Natural killer cell (primary cell): ENCODE data around the gene SLC8B1. TPM values are rescaled to one million over a fixed set of nuclear protein-coding genes. Genes with fewer than 3 reads are reported as not detected.

ENCODE experiments used
- ATAC-seq, 3 donors: fragments of 150-1000 bp in 2 of 3; fragments of 200-7000 bp in 1 of 3; cut with Tn5 transposase; 1 replicate in 1 of 3; 2 replicates in 2 of 3; pipeline ENCODE4 v1.10.0; 2021; ENCODE audit warnings: mild to moderate bottlenecking in 2 of 3, moderate library complexity in 2 of 3
- DNase-seq, 2 donors: peaks; one replicate each; pipeline versions ENCODE4 v3.0.0 to v3.0.0-alpha.2; 2013 to 2021; ENCODE audit warnings: mixed read lengths in 1 of 2
- H3K27ac ChIP-seq: one replicate; pipeline ENCODE4 v1.5.1; 2013; ENCODE audit warnings: mild to moderate bottlenecking, low read length
- H3K27me3 ChIP-seq: one replicate; pipeline ENCODE4 v1.6.1; 2013; ENCODE audit warnings: low read length; ENCODE audit not compliant: control insufficient read depth, insufficient read depth
- H3K36me3 ChIP-seq: one replicate; pipeline ENCODE4 v1.6.1; 2013; ENCODE audit warnings: low read length; ENCODE audit not compliant: control insufficient read depth, insufficient read depth
- H3K4me1 ChIP-seq: one replicate; pipeline ENCODE4 v1.6.1; 2013; ENCODE audit warnings: low read length; ENCODE audit not compliant: control insufficient read depth, insufficient read depth
- H3K4me3 ChIP-seq: one replicate; pipeline ENCODE4 v1.5.1; 2013; ENCODE audit warnings: low read length
- H3K9me3 ChIP-seq: one replicate; pipeline ENCODE4 v1.6.1; 2013; ENCODE audit warnings: low read length; ENCODE audit not compliant: control insufficient read depth, insufficient read depth
- H3K27ac Mint-ChIP-seq, 2 donors: one replicate each; pipeline ENCODE4 v1.8.0; 2022; ENCODE audit warnings: mild to moderate bottlenecking in 2 of 2, mixed read lengths in 2 of 2, moderate library complexity in 1 of 2
- H3K27me3 Mint-ChIP-seq, 2 donors: one replicate each; pipeline ENCODE4 v1.8.0; 2022; ENCODE audit warnings: low read depth in 2 of 2, mixed read lengths in 2 of 2
- H3K36me3 Mint-ChIP-seq: one replicate; pipeline ENCODE4 v1.8.0; 2022; ENCODE audit warnings: mixed read lengths
- H3K4me1 Mint-ChIP-seq, 2 donors: one replicate each; pipeline ENCODE4 v1.8.0; 2022; ENCODE audit warnings: mixed read lengths in 2 of 2
- H3K4me3 Mint-ChIP-seq: one replicate; pipeline ENCODE4 v1.8.0; 2022; ENCODE audit warnings: mild to moderate bottlenecking, moderate library complexity, mixed read lengths
- H3K9me3 Mint-ChIP-seq, 2 donors: one replicate each; pipeline ENCODE4 v1.8.0; 2022; ENCODE audit warnings: mixed read lengths in 2 of 2
- CTCF ChIP-seq: fragments of 200-600 bp; IDR thresholded peaks from one replicate; pipeline ENCODE4 v1.8.0; 2022; ENCODE audit warnings: antibody characterized with exemption
- WGBS: methylation state at CpG from one replicate; pipeline ENCODE4 v1.1.7; 2013; ENCODE audit warnings: missing lambda C conversion rate; ENCODE audit not compliant: insufficient coverage; 5-methylcytosine and 5-hydroxymethylcytosine counted together
- intact Hi-C: fragments of 100-400 bp; cut with micrococcal nuclease; formaldehyde crosslinking; loops from one replicate; pipeline ENCODE4 v1.14.2; 2022
- total RNA-seq, 4 donors: library from RNA; stranded (reverse); fragments of 120-200 nt in 1 of 4; gene quantifications; one replicate each; pipeline versions ENCODE4 v1.2.3 to v1.2.4, GENCODE V29; 2013 to 2022

Gene SLC8B1
- total RNA-seq, 3 donors from 2014 or later (not counting 1 experiment from before 2014, with no cell fraction given) = 26.1 to 34.4 (median 31.2) TPM

DNA sequence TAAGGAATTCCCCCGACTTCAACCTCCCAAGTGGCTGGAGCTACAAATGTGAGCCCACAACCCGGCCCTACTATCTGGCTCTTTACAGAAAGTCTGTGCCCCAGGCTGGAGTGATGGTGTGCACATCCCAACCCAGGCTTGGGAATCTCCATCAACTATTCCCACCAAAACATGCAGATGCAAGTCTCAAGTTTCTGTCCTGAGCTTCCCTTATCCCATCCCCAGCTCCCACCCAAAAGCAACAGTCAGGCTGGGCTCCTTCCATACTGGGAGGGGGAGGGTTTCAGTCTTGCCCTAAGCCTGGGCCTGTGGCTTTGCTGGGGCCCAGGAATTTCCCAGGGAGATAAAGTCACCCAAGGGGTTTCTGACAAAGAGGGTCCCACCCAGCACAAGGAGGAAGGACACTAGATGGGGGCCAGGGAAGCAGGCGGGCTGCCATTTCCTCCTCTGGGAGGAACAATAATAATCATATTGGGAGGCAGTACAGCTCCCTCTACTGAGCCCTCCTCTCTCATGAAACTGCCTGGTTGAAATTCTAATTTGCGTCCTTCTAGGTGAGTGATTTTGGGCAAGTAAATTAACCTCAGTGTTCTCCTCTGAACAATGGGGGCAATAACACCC lies 8.0 kb downstream of the SLC8B1 start:
- no peak for TF ChIP-seq CTCF

DNA sequence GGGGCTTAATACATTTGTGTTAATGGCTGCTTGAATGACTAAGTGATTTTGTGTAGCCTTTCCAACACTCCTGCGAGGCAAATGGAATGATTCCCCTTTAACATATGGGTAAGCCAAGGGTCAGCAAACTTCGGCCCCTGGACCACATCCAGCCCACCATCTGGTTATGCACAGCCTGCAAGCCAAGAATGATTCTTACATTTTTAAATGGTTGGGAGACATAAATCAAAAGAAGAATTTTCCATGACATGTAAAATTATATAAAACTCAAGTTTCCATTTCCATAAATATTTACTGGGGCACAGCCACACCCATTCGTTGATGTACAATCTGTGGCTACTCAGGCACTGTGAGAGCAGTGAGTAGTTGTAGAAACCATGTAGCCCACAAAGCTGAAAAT lies 9.0 kb downstream of the SLC8B1 start:
- DNase-seq = no peak
- H3K27me3 Mint-ChIP-seq = no peaks in the 10 kb centered on the region
- Histone ChIP-seq H3K9me3 (no peaks in the 10 kb centered on the region), H3K36me3 (peaks cover 14% of the 10 kb centered on the region), H3K27ac (no peak overlapping the region), H3K4me3 (no peak overlapping the region), H3K27me3 (no peaks in the 10 kb centered on the region), H3K4me1 (no peaks in the 10 kb centered on the region)
- H3K27ac Mint-ChIP-seq = no peak overlapping the region
- WGBS = 86% methylated on average over 3 of the region's 3 CpGs
- no peaks in the 10 kb centered on the region for H3K9me3 Mint-ChIP-seq
- no peak for ATAC-seq
- TF ChIP-seq CTCF = no peak
- H3K36me3 Mint-ChIP-seq = no peaks in the 10 kb centered on the region
- peaks cover 7 to 28% of the 10 kb centered on the region in 2 donors for H3K4me1 Mint-ChIP-seq
- no peak overlapping the region for H3K4me3 Mint-ChIP-seq
- intact Hi-C loops = no loop called here

More for the DNA sequence above, 8.0 kb downstream of the SLC8B1 start:
- peaks cover 14% of the 10 kb centered on the region for H3K36me3 ChIP-seq
- H3K4me1 ChIP-seq = no peaks in the 10 kb centered on the region
- WGBS = 95% methylated on average over 4 of the region's 4 CpGs
- DNase-seq (no peak), ATAC-seq (no peak)
- Mint-ChIP-seq H3K36me3 (no peaks in the 10 kb centered on the region), H3K4me3 (no peak overlapping the region), H3K27me3 (no peaks in the 10 kb centered on the region), H3K9me3 (no peaks in the 10 kb centered on the region), H3K4me1 (peaks cover 7 to 35% of the 10 kb centered on the region in 2 donors), H3K27ac (no peak overlapping the region)
- H3K9me3 ChIP-seq = no peaks in the 10 kb centered on the region
- H3K4me3 ChIP-seq = no peak overlapping the region
- no peaks in the 10 kb centered on the region for H3K27me3 ChIP-seq
- intact Hi-C loops = no loop called here
- no peak overlapping the region for H3K27ac ChIP-seq

GRCh38 chr12:113322343-113322742 lies 12.6 kb downstream of the SLC8B1 start:
- Mint-ChIP-seq H3K27me3 (no peaks in the 10 kb centered on the region), H3K4me3 (no peak overlapping the region), H3K27ac (peak overlapping the region in 1 of 2 donors; percentile 42), H3K4me1 (peaks cover 7 to 12% of the 10 kb centered on the region in 2 donors), H3K36me3 (no peaks in the 10 kb centered on the region), H3K9me3 (no peaks in the 10 kb centered on the region)
- intact Hi-C loops = no loop called here
- Histone ChIP-seq H3K4me3 (no peak overlapping the region), H3K9me3 (no peaks in the 10 kb centered on the region), H3K27ac (no peak overlapping the region), H3K27me3 (no peaks in the 10 kb centered on the region), H3K36me3 (peaks cover 28% of the 10 kb centered on the region), H3K4me1 (no peaks in the 10 kb centered on the region)
- DNase-seq (no peak), ATAC-seq (no peak)
- TF ChIP-seq CTCF = no peak
- 100% methylated on average over 2 of the region's 2 CpGs for WGBS

- Histone ChIP-seq H3K36me3 (peaks cover 32% of the 10 kb centered on the region), H3K27me3 (no peaks in the 10 kb centered on the region), H3K4me3 (no peak overlapping the region), H3K4me1 (no peaks in the 10 kb centered on the region), H3K9me3 (no peaks in the 10 kb centered on the region), H3K27ac (no peak overlapping the region)
- H3K27me3 Mint-ChIP-seq = no peaks in the 10 kb centered on the region
- 97% methylated on average over 12 of the region's 12 CpGs for WGBS
- H3K36me3 Mint-ChIP-seq = no peaks in the 10 kb centered on the region
- DNase-seq (no peak), ATAC-seq (no peak)
- no peak for TF ChIP-seq CTCF
- H3K4me1 Mint-ChIP-seq = peaks cover 7 to 12% of the 10 kb centered on the region in 2 donors
- no peaks in the 10 kb centered on the region for H3K9me3 Mint-ChIP-seq
- H3K27ac Mint-ChIP-seq = no peak overlapping the region
- intact Hi-C loops = no loop called here
- H3K4me3 Mint-ChIP-seq = no peak overlapping the region
These were observed 14.5 kb downstream of the SLC8B1 start for GRCh38 chr12:113320401-113320800.
